ENCODE data around the gene CTSH.

The CTSH gene

DNA sequence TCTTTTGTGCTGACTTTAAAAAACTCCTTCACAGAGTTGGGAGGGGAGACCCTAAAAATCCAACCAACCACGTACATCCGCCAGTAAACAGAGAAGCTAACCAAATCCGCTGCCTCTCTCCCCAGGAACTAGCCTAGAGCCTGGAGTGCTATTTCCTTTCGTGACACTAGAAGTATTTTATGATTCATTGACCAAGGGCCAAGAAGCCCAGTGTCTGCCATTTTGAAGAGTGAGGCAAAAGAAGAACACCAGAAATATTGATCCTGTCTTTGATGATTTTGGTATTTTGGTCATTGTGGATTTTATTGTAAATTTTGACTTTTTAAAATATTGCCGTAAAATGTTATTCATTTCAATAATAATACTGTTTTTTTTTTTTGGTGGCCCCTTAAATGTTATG is 10.5 kb upstream of the CTSH start:
- Histone ChIP-seq H3K9me3 (ENCODE audit: control insufficient read depth, low read length) (no peaks in the 10 kb centered on the region), H3K4me3 (ENCODE audit: extremely low read depth, insufficient read depth, low read length, poor library complexity, severe bottlenecking) (no peak overlapping the region), H3K27ac (ENCODE audit: low read depth, low read length, severe bottlenecking) (no peak overlapping the region), H3K4me1 (ENCODE audit: control insufficient read depth, insufficient read depth, low read length, poor library complexity, severe bottlenecking) (peaks cover 10% of the 10 kb centered on the region), H3K36me3 (ENCODE audit: control insufficient read depth, insufficient read depth, low read length) (no peaks in the 10 kb centered on the region)
- WGBS, 2 experiments (ENCODE audit: insufficient coverage in 2 of 2), result 96 to 98% methylated on average over 4 of the region's 5 CpGs

DNA sequence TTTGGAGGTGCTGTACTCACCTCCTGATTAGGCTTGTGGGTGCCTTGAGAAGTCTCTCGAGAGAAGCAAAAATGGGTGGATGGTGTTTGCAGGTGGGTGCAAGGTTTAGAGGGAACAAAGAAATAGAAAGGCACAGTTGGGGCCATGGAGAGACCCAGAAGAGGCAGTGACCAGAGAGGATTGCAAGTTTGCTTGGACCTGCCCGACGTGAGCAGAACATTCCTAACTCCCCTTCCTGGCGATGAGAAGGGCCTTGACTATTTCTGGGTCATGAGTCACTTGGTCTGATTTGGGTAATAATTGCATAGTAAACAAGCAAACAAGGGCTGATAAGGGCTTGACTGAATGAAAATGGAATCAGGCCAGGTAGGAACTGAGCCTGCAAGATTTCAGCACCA is 7.0 kb upstream of the CTSH start:
- WGBS, 2 experiments (ENCODE audit: insufficient coverage in 2 of 2), result 73 to 90% methylated on average over 1 to 4 of the region's 4 CpGs
- H3K4me3 ChIP-seq (ENCODE audit: extremely low read depth, insufficient read depth, low read length, poor library complexity, severe bottlenecking), result no peak overlapping the region

DNA sequence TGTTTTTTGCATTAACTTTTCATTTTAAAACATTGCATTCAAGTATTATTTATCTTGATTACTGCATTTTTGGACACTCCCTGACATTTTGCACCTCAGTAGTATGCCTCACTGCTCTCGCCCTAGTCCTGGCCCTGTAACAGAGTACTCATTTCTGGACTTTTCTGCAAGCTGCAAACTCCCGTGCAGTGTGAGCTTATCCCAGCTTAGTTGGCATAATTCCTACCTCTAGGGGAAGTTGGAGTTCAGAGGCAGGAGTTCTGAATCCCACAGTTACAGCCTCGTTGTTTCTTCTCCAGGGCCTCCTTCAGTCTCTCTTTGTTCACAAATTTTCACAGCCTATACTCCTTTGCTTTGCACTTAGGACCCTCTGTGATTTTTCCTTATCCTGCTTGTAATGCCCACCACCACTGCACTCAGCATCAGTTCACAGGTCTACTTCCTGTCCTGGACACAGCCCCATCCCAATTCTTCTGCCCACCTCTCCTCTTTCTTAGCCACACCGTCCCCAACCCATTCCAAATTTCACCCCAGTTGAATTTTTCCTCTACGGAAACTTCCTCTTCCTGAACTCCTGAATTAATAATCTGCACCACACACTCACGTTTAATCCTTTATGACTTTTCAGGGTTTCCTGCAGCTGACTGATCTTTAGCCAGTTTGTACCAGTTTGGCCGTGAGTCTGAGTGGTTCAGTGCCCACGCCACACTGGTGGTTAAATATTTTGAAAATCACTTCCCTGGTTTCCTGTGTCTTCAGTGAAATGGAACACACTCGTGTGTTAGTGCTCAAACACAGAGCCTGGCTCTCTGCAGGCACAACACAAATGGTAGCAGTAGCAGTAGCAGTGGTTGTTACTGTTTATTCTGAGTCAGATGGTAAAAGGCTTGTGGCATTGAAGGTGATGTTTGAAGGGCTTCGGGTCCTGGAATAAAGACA is 6.3 kb upstream of the CTSH start:
- Histone ChIP-seq H3K27ac (ENCODE audit: low read depth, low read length, severe bottlenecking) (no peak overlapping the region), H3K9me3 (ENCODE audit: control insufficient read depth, low read length) (no peaks in the 10 kb centered on the region), H3K36me3 (ENCODE audit: control insufficient read depth, insufficient read depth, low read length) (no peaks in the 10 kb centered on the region)

More for the DNA sequence above, 7.0 kb upstream of the CTSH start:
- H3K36me3 ChIP-seq (ENCODE audit: control insufficient read depth, insufficient read depth, low read length), result no peaks in the 10 kb centered on the region
- no peak overlapping the region for H3K27ac ChIP-seq (ENCODE audit: low read depth, low read length, severe bottlenecking)
- H3K4me1 ChIP-seq (ENCODE audit: control insufficient read depth, insufficient read depth, low read length, poor library complexity, severe bottlenecking), result peaks cover 10% of the 10 kb centered on the region
- H3K9me3 ChIP-seq (ENCODE audit: control insufficient read depth, low read length), result no peaks in the 10 kb centered on the region

DNA sequence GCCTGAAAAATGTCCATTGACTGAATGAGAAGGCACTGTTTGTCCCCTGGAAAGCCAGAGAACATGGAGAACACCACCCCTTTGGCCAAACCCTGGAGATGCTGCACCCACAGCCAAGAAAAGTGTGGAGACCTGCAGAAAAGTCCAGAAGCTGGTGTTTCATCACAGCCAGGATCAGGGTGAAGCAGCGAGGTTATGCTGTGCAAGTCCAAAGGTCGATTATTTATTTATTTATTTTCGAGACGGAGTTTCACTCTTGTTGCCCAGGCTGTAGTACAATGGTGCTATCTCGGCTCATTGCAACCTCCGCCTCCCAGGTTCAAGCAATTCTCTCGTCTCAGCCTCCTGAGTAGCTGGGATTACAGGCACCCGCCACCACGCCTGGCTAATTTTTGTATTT is 5.5 kb upstream of the CTSH start:
- Histone ChIP-seq H3K27ac (ENCODE audit: low read depth, low read length, severe bottlenecking) (no peak overlapping the region), H3K9me3 (ENCODE audit: control insufficient read depth, low read length) (no peaks in the 10 kb centered on the region), H3K4me1 (ENCODE audit: control insufficient read depth, insufficient read depth, low read length, poor library complexity, severe bottlenecking) (peaks cover 10% of the 10 kb centered on the region), H3K4me3 (ENCODE audit: extremely low read depth, insufficient read depth, low read length, poor library complexity, severe bottlenecking) (no peak overlapping the region), H3K36me3 (ENCODE audit: control insufficient read depth, insufficient read depth, low read length) (no peaks in the 10 kb centered on the region)
- WGBS, 2 experiments (ENCODE audit: insufficient coverage in 2 of 2), result 92 to 100% methylated on average over 5 of the region's 9 CpGs

More for the DNA sequence above, 6.3 kb upstream of the CTSH start:
- Histone ChIP-seq H3K4me1 (ENCODE audit: control insufficient read depth, insufficient read depth, low read length, poor library complexity, severe bottlenecking) (peaks cover 10% of the 10 kb centered on the region), H3K4me3 (ENCODE audit: extremely low read depth, insufficient read depth, low read length, poor library complexity, severe bottlenecking) (no peak overlapping the region)
- WGBS, 2 experiments (ENCODE audit: insufficient coverage in 2 of 2), result 84 to 88% methylated on average over 7 to 9 of the region's 10 CpGs

DNA sequence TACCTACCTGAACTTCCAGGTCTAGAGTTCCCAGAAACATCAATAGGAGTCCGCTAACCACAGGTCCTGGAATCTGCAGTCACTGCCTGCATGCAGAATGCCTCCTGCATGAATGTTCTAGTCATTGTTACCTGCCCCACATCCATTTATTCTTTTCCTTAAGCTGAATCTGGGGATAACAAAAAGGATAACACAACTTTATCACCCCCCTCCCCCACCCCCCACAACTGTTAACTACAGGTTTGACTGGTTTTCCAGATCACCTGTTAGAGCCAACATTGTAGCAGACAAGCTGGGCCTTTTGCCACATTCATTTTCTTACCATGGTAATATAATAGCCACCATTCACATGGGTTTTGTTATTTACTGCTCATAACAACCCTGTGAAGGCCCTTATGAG is 4.6 kb upstream of the CTSH start:
- H3K36me3 ChIP-seq (ENCODE audit: control insufficient read depth, insufficient read depth, low read length), result no peaks in the 10 kb centered on the region
- 0% methylated on average over 1 of the region's 1 CpG for WGBS, 2 experiments (ENCODE audit: insufficient coverage in 2 of 2)
- no peak overlapping the region for H3K4me3 ChIP-seq (ENCODE audit: extremely low read depth, insufficient read depth, low read length, poor library complexity, severe bottlenecking)
- peaks cover 10% of the 10 kb centered on the region for H3K4me1 ChIP-seq (ENCODE audit: control insufficient read depth, insufficient read depth, low read length, poor library complexity, severe bottlenecking)
- H3K9me3 ChIP-seq (ENCODE audit: control insufficient read depth, low read length), result no peaks in the 10 kb centered on the region
- no peak overlapping the region for H3K27ac ChIP-seq (ENCODE audit: low read depth, low read length, severe bottlenecking)

DNA sequence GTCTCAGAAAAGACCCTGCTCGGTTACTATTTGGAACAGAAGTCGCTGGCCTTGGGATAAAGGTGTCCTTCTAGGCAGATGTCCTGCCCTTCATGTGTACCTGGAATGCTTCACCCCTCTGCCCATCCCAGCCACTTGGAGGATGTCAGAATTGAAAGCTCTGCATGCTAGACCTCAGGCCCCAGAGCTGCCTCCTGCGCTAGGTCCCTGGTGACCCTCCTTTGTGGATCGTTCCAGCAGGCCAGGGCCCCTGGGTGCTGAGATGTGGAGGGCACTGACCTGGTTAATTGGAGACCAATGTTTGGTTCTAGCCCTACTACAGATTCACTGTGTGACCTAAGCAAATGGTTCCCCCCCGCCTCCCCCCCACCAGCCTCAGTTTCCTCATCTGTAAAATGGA is 2.7 kb upstream of the CTSH start:
- Histone ChIP-seq H3K4me3 (ENCODE audit: extremely low read depth, insufficient read depth, low read length, poor library complexity, severe bottlenecking) (no peak overlapping the region), H3K4me1 (ENCODE audit: control insufficient read depth, insufficient read depth, low read length, poor library complexity, severe bottlenecking) (peaks cover 10% of the 10 kb centered on the region)
- 95 to 100% methylated on average over 2 to 4 of the region's 5 CpGs for WGBS, 2 experiments (ENCODE audit: insufficient coverage in 2 of 2)

DNA sequence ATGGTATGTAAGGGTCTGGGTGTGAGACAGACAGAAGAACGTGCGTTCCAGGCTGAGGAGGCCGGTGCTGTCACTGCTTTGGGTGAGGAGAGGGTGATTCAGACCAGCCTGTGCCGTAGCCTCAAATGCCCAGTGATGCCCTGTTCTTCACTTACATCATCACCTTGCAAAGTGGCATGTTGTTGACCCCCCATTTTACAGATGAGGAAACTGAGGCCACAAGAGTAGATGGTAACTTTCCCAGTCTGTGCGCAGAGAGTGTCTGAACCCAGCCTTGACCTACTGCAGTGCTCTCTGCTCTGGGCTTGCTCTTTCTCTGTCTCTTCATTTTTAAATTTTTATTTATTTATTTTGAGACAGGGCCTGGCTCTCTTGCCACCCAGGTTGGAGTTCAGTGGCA is 1.6 kb upstream of the CTSH start:
- H3K9me3 ChIP-seq (ENCODE audit: control insufficient read depth, low read length), result no peaks in the 10 kb centered on the region
- WGBS, 2 experiments (ENCODE audit: insufficient coverage in 2 of 2), result 100% methylated on average over 1 of the region's 5 CpGs
- H3K27ac ChIP-seq (ENCODE audit: low read depth, low read length, severe bottlenecking), result no peak overlapping the region
- peaks cover 5% of the 10 kb centered on the region for H3K4me1 ChIP-seq (ENCODE audit: control insufficient read depth, insufficient read depth, low read length, poor library complexity, severe bottlenecking)
- H3K36me3 ChIP-seq (ENCODE audit: control insufficient read depth, insufficient read depth, low read length), result no peaks in the 10 kb centered on the region
- no peak overlapping the region for H3K4me3 ChIP-seq (ENCODE audit: extremely low read depth, insufficient read depth, low read length, poor library complexity, severe bottlenecking)

More for the DNA sequence above, 2.7 kb upstream of the CTSH start:
- Histone ChIP-seq H3K36me3 (ENCODE audit: control insufficient read depth, insufficient read depth, low read length) (no peaks in the 10 kb centered on the region), H3K9me3 (ENCODE audit: control insufficient read depth, low read length) (no peaks in the 10 kb centered on the region), H3K27ac (ENCODE audit: low read depth, low read length, severe bottlenecking) (no peak overlapping the region)

DNA sequence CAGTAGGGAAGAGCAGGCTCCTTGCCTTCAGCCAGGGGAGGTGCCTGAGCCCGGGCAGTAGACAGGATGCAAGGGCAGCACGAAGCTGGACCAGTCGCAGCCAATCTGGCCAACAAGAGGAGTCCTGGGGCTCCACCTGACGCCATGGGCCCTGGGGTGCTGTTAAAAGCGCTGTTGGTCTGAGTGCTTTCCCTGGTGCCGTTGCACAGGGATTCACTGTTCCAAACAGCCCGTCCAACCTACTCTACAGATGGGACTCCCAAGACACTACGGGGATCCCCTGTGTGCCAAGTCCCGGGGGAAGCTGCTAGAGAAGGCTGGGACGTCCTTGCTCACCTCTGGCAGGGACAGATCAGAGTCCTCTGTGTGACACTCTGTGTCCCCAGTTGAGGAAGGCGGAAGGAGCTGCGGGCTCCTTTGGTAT is 632 bp downstream of the CTSH start:
- H3K36me3 ChIP-seq (ENCODE audit: control insufficient read depth, insufficient read depth, low read length), result no peaks in the 10 kb centered on the region
- H3K4me3 ChIP-seq (ENCODE audit: extremely low read depth, insufficient read depth, low read length, poor library complexity, severe bottlenecking), result peak overlapping the region; percentile 33
- 62 to 68% methylated on average over 10 to 12 of the region's 12 CpGs for WGBS, 2 experiments (ENCODE audit: insufficient coverage in 2 of 2)
- no peaks in the 10 kb centered on the region for H3K9me3 ChIP-seq (ENCODE audit: control insufficient read depth, low read length)
- no peaks in the 10 kb centered on the region for H3K4me1 ChIP-seq (ENCODE audit: control insufficient read depth, insufficient read depth, low read length, poor library complexity, severe bottlenecking)
- H3K27ac ChIP-seq (ENCODE audit: low read depth, low read length, severe bottlenecking), result no peak overlapping the region

DNA sequence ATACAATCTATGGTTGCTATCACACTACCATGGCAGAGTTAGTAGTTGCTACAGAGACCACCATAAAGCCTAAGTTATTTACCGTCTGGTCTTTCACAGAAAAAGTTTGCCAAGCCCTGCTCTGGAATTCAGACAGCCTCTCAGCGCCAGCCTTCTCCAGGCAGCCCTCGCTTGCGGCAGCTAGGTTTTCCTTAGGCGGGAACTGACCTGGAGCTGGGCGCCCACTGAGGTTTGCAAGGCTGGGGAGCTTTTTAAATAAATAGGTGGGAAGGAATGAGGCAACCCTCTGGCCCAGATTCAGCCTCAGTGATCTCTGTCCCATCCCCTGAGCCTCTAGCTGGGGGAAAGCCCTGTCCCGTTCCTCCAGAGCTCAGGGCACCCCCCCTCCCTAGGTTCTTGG is 1.2 kb downstream of the CTSH start:
- no peaks in the 10 kb centered on the region for H3K36me3 ChIP-seq (ENCODE audit: control insufficient read depth, insufficient read depth, low read length)
- H3K4me1 ChIP-seq (ENCODE audit: control insufficient read depth, insufficient read depth, low read length, poor library complexity, severe bottlenecking), result no peaks in the 10 kb centered on the region
- H3K4me3 ChIP-seq (ENCODE audit: extremely low read depth, insufficient read depth, low read length, poor library complexity, severe bottlenecking), result no peak overlapping the region
- no peak overlapping the region for H3K27ac ChIP-seq (ENCODE audit: low read depth, low read length, severe bottlenecking)
- no peaks in the 10 kb centered on the region for H3K9me3 ChIP-seq (ENCODE audit: control insufficient read depth, low read length)
- WGBS, 2 experiments (ENCODE audit: insufficient coverage in 2 of 2), result 80 to 91% methylated on average over 5 to 6 of the region's 7 CpGs

DNA sequence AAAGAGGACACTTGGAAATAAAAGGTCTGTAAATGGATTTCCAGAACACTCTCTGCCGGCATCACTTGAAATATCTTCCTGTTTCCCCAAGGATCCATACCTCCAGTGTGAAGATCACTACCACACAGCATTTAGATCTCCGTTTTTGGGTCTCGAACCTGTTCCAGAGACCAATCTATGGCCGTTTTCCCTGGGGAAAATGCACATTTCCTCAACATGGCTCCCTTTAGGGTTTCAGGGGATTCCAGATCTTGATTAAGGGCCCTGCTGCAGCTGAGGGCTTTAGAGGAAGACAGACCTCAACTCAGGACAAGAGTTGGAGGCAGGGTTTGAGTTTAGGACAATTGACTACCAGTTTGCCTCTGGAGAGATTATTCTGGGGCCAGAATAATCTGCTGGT is 2.1 kb downstream of the CTSH start:
- Histone ChIP-seq H3K4me3 (ENCODE audit: extremely low read depth, insufficient read depth, low read length, poor library complexity, severe bottlenecking) (no peak overlapping the region), H3K4me1 (ENCODE audit: control insufficient read depth, insufficient read depth, low read length, poor library complexity, severe bottlenecking) (no peaks in the 10 kb centered on the region), H3K36me3 (ENCODE audit: control insufficient read depth, insufficient read depth, low read length) (no peaks in the 10 kb centered on the region), H3K27ac (ENCODE audit: low read depth, low read length, severe bottlenecking) (no peak overlapping the region), H3K9me3 (ENCODE audit: control insufficient read depth, low read length) (no peaks in the 10 kb centered on the region)
- WGBS, 2 experiments (ENCODE audit: insufficient coverage in 2 of 2), result 78 to 87% methylated on average over 4 of the region's 4 CpGs
